ENCODE data around the gene CFTR.
"Not testable (repeated sequence)": the region's sequence is repeated elsewhere in the genome, so short reads cannot be mapped to it uniquely, and the experiment has no call there.

The CFTR gene

GRCh38 chr7:117502331-117502730, 22.5 kb downstream of the CFTR start:
- no peak for DNase-seq

GRCh38 chr7:117505238-117505637, 25.4 kb downstream of the CFTR start:
- DNase-seq, result no peak

GRCh38 chr7:117508676-117509075, 28.9 kb downstream of the CFTR start:
- no peak for DNase-seq

GRCh38 chr7:117517194-117517593, 37.4 kb downstream of the CFTR start:
- DNase-seq, result not testable (repeated sequence)

GRCh38 chr7:117530390-117530789, 50.6 kb downstream of the CFTR start:
- DNase-seq, result no peak

GRCh38 chr7:117531595-117532244, 51.9 kb downstream of the CFTR start:
- no peak for DNase-seq

GRCh38 chr7:117538053-117538452, 58.2 kb downstream of the CFTR start:
- no peak for DNase-seq

- DNase-seq, result no peak
Observed at GRCh38 chr7:117544061-117544460, 64.2 kb downstream of the CFTR start.

- no peak for DNase-seq
Observed at GRCh38 chr7:117548035-117548434, 68.2 kb downstream of the CFTR start.

- no peak for DNase-seq
Observed at GRCh38 chr7:117550625-117551024, 70.8 kb downstream of the CFTR start.

GRCh38 chr7:117552660-117553059, 72.8 kb downstream of the CFTR start:
- no peak for DNase-seq

GRCh38 chr7:117555260-117555659, 75.4 kb downstream of the CFTR start:
- DNase-seq, result no peak

- no peak for DNase-seq
Observed at GRCh38 chr7:117559391-117559790, 79.6 kb downstream of the CFTR start.

- DNase-seq, result no peak
Observed at GRCh38 chr7:117560030-117560429, 80.2 kb downstream of the CFTR start.

GRCh38 chr7:117562759-117563158, 82.9 kb downstream of the CFTR start:
- no peak for DNase-seq

- DNase-seq, result no peak
Observed at GRCh38 chr7:117564080-117564479, 84.3 kb downstream of the CFTR start.

- DNase-seq, result no peak
Observed at GRCh38 chr7:117564627-117565026, 84.8 kb downstream of the CFTR start.

- DNase-seq, result no peak
Observed at GRCh38 chr7:117565226-117565625, 85.4 kb downstream of the CFTR start.

- no peak for DNase-seq
Observed at GRCh38 chr7:117567781-117568180, 88.0 kb downstream of the CFTR start.

- peak; percentile 49 for DNase-seq
Observed at GRCh38 chr7:117572856-117573620, 93.2 kb downstream of the CFTR start.

GRCh38 chr7:117581424-117581823, 101.6 kb downstream of the CFTR start:
- DNase-seq, result no peak

GRCh38 chr7:117582219-117582704, 102.4 kb downstream of the CFTR start:
- DNase-seq, result no peak

GRCh38 chr7:117587931-117588330, 108.1 kb downstream of the CFTR start:
- no peak for DNase-seq

GRCh38 chr7:117588352-117588794, 108.5 kb downstream of the CFTR start:
- no peak for DNase-seq

Measured in NCI-H774 (cell line).